HepG2 (cell line): ENCODE results near the gene FXYD4. TPM values are rescaled to one million over a fixed set of nuclear protein-coding genes. Genes with fewer than 3 reads are reported as not detected.
A peak's percentile ranks its signal among the peaks of the same experiment; 100 is the strongest.

Experiments
- CBX2 ChIP-seq, 2 experiments: fragments of 200-600 bp in 1 of 2; sonication (generic); formaldehyde crosslinking in 1 of 2; IDR thresholded peaks; 2 replicates each; pipeline versions ENCODE4 v1.7.0 to v1.8.1; 2018 to 2022; ENCODE audit warnings: low read depth in 2 of 2, low read length in 1 of 2, mild to moderate bottlenecking in 1 of 2, missing genetic modification reagents in 1 of 2
- FIP1L1 ChIP-seq: fragments of 200-400 bp; formaldehyde crosslinking; IDR thresholded peaks from 2 replicates; pipeline ENCODE4 v1.6.1; 2018; ENCODE audit warnings: low read depth, mild to moderate bottlenecking, low read length, moderate library complexity, borderline replicate concordance; ENCODE audit not compliant: insufficient read depth
- FOXP1 ChIP-seq, 2 experiments: fragments of 450-650 bp in 1 of 2; IDR thresholded peaks; 2 replicates each; pipeline ENCODE4 v1.6.1; 2017 to 2018; ENCODE audit warnings: antibody characterized with exemption in 1 of 2
- KDM5B ChIP-seq: sonication (generic); formaldehyde crosslinking; IDR thresholded peaks from 2 replicates; pipeline ENCODE4 v1.4.0; 2020; ENCODE audit warnings: missing genetic modification reagents, mild to moderate bottlenecking, borderline replicate concordance
- MED8 ChIP-seq: sonication (generic); formaldehyde crosslinking; IDR thresholded peaks from 2 replicates; pipeline ENCODE4 v1.8.1; 2023; ENCODE audit warnings: mild to moderate bottlenecking, missing genetic modification reagents; ENCODE audit not compliant: insufficient replicate concordance
- MTA1 ChIP-seq: sonication (generic); formaldehyde crosslinking; IDR thresholded peaks from 2 replicates; pipeline ENCODE4 v1.4.0; 2020; ENCODE audit warnings: missing genetic modification reagents, mild to moderate bottlenecking, borderline replicate concordance
- NFIB ChIP-seq: sonication (generic); formaldehyde crosslinking; IDR thresholded peaks from 2 replicates; pipeline ENCODE4 v1.9.0; 2021; ENCODE audit warnings: missing genetic modification reagents, mild to moderate bottlenecking, borderline replicate concordance
- NFRKB ChIP-seq: fragments of 450-650 bp; IDR thresholded peaks from 2 replicates; pipeline ENCODE4 v1.6.1; 2017
- PLSCR1 ChIP-seq: sonication (generic); formaldehyde crosslinking; IDR thresholded peaks from 2 replicates; pipeline ENCODE4 v1.5.0; 2020; ENCODE audit warnings: missing genetic modification reagents, mild to moderate bottlenecking, borderline replicate concordance
- SKIL ChIP-seq: sonication (generic); formaldehyde crosslinking; IDR thresholded peaks from 2 replicates; pipeline ENCODE4 v1.8.0; 2022; ENCODE audit warnings: missing genetic modification reagents, mild to moderate bottlenecking, moderate library complexity, borderline replicate concordance
- SUZ12 ChIP-seq: fragments of 150-350 bp; IDR thresholded peaks from 2 replicates; pipeline ENCODE4 v1.6.1; 2014; ENCODE audit warnings: low read depth, low read length
- THAP11 ChIP-seq: IDR thresholded peaks from 2 replicates; pipeline ENCODE4 v1.6.1; 2016; ENCODE audit warnings: missing biosample characterization, missing genetic modification reagents
- YEATS2 ChIP-seq: sonication (generic); formaldehyde crosslinking; IDR thresholded peaks from 2 replicates; pipeline ENCODE4 v1.4.0; 2020; ENCODE audit warnings: missing genetic modification reagents, borderline replicate concordance
- ZBTB46 ChIP-seq: sonication (generic); formaldehyde crosslinking; IDR thresholded peaks from 2 replicates; pipeline ENCODE4 v1.4.0; 2020; ENCODE audit warnings: mild to moderate bottlenecking, missing genetic modification reagents, borderline replicate concordance
- ZNF468 ChIP-seq: sonication (generic); formaldehyde crosslinking; IDR thresholded peaks from 2 replicates; pipeline ENCODE4 v1.8.0; 2022; ENCODE audit warnings: mild to moderate bottlenecking, moderate library complexity, missing genetic modification reagents
- ZNF615 ChIP-seq: sonication (generic); formaldehyde crosslinking; IDR thresholded peaks from 2 replicates; pipeline ENCODE4 v1.5.0; 2020; ENCODE audit warnings: mild to moderate bottlenecking, missing genetic modification reagents, borderline replicate concordance
- ZNF720 ChIP-seq: sonication (generic); formaldehyde crosslinking; IDR thresholded peaks from 2 replicates; pipeline ENCODE4 v1.4.0; 2020; ENCODE audit warnings: missing genetic modification reagents
- ZNF841 ChIP-seq: sonication (generic); formaldehyde crosslinking; IDR thresholded peaks from 2 replicates; pipeline ENCODE4 v1.8.1; 2023; ENCODE audit warnings: missing genetic modification reagents, borderline replicate concordance
- polyA plus RNA-seq, 8 experiments: library from polyadenylated mRNA; depleted of rRNA in 3 of 8; stranded (reverse) in 7 of 8; unstranded in 1 of 8; fragments of >200 nt; fragmentation: Illumina TruSeq in 4 of 8; extraction: Trizol in 4 of 8; gene quantifications; 2 replicates each; pipeline versions ENCODE4 v1.2.1 to v1.2.3, GENCODE V29; 2011 to 2016; ENCODE audit warnings: low read depth in 4 of 8, missing spikeins in 1 of 8, mixed read lengths in 1 of 8; ENCODE audit not compliant: insufficient read depth in 1 of 8
- total RNA-seq, 5 experiments: library from RNA; depleted of rRNA; stranded (reverse); fragments of >200 nt; fragmentation: Illumina TruSeq; extraction: Trizol; gene quantifications; 2 replicates each; pipeline ENCODE4 v1.2.3, GENCODE V29; 2016; ENCODE audit warnings: low read depth in 1 of 5

The FXYD4 gene
- total and polyA plus RNA-seq, 2 of the 13 experiments (the other 11 are each of a cell fraction or from before 2014, with no cell fraction given), result not detected

GRCh38 chr10:43408710-43409384 is 37.4 kb downstream of the FXYD4 start, which contains the start of gene HNRNPF (continued):
- TF ChIP-seq CBX2 (IDR thresholded peaks at IDR 0.05; ENCODE audit: low read depth, low read length) (no peak), CBX2 (CRISPR knock-in tag; IDR thresholded peaks at IDR 0.05; ENCODE audit: low read depth) (peak; percentile 56; the same call in 1 of the 2 replicates), THAP11 (CRISPR knock-in tag) (peak; percentile 86), FIP1L1 (no peak), MTA1 (CRISPR knock-in tag) (no peak; the same call in 1 of the 2 replicates), YEATS2 (CRISPR knock-in tag) (peak; percentile 78), ZBTB46 (CRISPR knock-in tag) (no peak), PLSCR1 (CRISPR knock-in tag) (no peak), NFIB (CRISPR knock-in tag) (no peak), ZNF615 (CRISPR knock-in tag) (no peak), ZNF720 (CRISPR knock-in tag) (no peak), KDM5B (CRISPR knock-in tag) (peak; percentile 89), NFRKB (no peak), SUZ12 (no peak), ZNF468 (CRISPR knock-in tag) (no peak), SKIL (no peak), ZNF841 (no peak), FOXP1 (IDR thresholded peaks at IDR 0.05) (no peak), FOXP1 (CRISPR knock-in tag; IDR thresholded peaks at IDR 0.05) (0 out of 2 replicates have a peak, but pooled peaks have one; percentile 3), MED8 (CRISPR knock-in tag) (no peak)
